ENCODE results near the gene CACNA1D. TPM values are rescaled to one million over a fixed set of nuclear protein-coding genes. Genes with fewer than 3 reads are reported as not detected.

The CACNA1D gene
- total RNA-seq, 1 experiment from 2014 or later = not detected

DNA sequence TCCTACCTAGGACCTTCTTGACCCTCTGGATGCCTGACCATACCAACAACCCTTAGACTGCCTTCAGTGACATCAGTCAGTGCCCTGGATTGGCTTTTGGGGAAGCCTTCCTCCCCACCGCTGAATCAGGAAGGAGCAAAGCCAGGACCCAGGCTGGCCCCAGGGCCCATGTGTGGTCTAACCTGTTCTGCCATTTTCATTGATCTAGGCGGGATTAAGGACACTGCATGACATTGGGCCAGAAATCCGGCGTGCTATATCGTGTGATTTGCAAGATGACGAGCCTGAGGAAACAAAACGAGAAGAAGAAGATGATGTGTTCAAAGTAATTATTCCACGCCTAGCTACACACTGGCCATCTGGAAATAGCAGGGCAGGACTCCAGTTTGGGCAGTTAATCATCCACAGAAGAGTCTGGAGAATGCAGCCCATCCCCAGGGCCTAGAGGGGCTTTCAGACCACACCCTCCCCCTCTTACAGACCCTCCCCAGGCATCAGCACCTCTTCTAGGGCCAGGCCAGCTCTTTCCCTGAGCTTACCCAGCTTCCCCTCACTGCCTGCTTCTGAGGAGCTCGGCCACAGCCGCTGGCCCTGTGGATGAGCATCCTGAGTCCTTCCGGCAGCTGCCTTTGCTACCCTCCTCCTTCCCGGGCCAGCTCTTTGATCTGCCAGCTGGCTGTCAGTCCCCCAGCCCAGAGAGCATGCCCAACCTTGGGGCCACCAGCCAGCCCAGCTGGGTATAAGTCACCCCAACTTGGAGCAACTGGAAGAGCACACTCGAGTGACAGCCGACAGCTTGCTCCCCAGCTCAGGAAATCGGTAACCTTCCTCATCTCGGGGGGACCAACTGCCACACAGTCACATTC is 305.9 kb downstream of the CACNA1D start:
- Histone ChIP-seq H3K4me3 (ENCODE audit: low read length) (no peak overlapping the region), H4K20me1 (ENCODE audit: insufficient read depth, low read depth, low read length) (no peaks in the 10 kb centered on the region), H3K27me3 (ENCODE audit: low read length) (no peaks in the 10 kb centered on the region), H3K27ac (ENCODE audit: low read length) (no peak overlapping the region), H3K79me2 (ENCODE audit: low read length) (no peaks in the 10 kb centered on the region), H2AFZ (ENCODE audit: low read length) (no peak overlapping the region), H3K9me3 (ENCODE audit: low read length) (no peaks in the 10 kb centered on the region), H3K9ac (ENCODE audit: low read length) (no peak overlapping the region), H3K9me2 (replicated peaks; ENCODE audit: insufficient read depth, low read length) (no peaks in the 10 kb centered on the region), H3K36me3 (ENCODE audit: insufficient read depth, low read length) (no peaks in the 10 kb centered on the region), H3K4me2 (ENCODE audit: low read depth, low read length, poor library complexity, severe bottlenecking) (no peak overlapping the region), H3K4me1 (ENCODE audit: low read length) (peaks cover 3% of the 10 kb centered on the region; the same call in 1 of the 2 replicates)
- no peak for DNase-seq

DNA sequence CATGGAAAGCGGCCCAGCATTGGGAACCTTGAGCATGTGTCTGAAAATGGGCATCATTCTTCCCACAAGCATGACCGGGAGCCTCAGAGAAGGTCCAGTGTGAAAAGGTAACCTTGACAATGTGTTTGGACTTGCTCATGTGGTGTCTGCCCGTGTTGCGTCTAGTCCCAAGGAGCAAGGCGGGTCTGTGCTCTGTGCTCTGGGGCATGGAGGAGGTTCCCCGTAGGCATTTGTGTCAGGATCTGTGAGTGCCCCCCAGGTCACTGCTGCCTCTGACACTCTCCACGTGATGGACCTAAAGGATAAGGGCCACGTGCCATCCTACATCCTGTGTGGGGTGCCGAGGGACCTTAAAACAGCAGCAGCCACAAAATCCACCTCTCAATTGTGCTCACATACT is 306.9 kb downstream of the CACNA1D start:
- Histone ChIP-seq H3K4me1 (ENCODE audit: low read length) (peaks cover 5% of the 10 kb centered on the region; the same call in 1 of the 2 replicates), H3K9me2 (replicated peaks; ENCODE audit: insufficient read depth, low read length) (no peaks in the 10 kb centered on the region), H3K27ac (ENCODE audit: low read length) (no peak overlapping the region), H3K27me3 (ENCODE audit: low read length) (no peaks in the 10 kb centered on the region), H2AFZ (ENCODE audit: low read length) (no peak overlapping the region), H3K36me3 (ENCODE audit: insufficient read depth, low read length) (no peaks in the 10 kb centered on the region), H4K20me1 (ENCODE audit: insufficient read depth, low read depth, low read length) (no peaks in the 10 kb centered on the region), H3K4me3 (ENCODE audit: low read length) (no peak overlapping the region), H3K9me3 (ENCODE audit: low read length) (no peaks in the 10 kb centered on the region), H3K4me2 (ENCODE audit: low read depth, low read length, poor library complexity, severe bottlenecking) (no peak overlapping the region), H3K79me2 (ENCODE audit: low read length) (no peaks in the 10 kb centered on the region), H3K9ac (ENCODE audit: low read length) (no peak overlapping the region)
- no peak for DNase-seq

DNA sequence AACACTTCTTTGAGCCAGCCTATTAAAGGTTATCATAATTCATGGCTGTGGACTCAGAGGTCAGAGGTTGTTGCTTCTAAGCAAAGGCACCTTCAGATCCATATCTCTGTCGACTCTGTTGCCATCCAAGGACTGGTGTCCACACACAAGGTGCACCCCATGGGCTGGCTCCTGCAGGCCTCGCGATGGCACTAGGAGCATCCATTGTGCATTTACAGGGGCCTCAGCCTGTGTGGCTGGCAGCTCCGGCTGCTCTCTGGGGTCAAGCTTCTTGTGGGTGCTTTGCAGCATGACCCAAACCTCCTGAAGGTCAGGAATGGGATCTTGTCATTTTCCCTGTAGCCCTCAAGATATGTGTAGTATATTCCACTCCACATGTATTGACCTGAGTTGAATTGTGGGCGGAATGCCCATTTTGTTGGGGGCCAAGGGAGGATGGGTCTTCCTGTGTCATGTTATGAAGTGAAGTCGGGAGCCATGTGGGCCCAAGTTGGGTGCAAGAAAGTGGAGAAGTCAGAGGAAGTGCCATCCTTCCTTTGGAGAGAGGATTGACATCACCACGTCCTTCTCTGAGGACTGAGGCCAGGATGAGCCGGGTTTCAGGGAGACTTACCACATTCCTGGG is 308.0 kb downstream of the CACNA1D start:
- Histone ChIP-seq H3K27me3 (ENCODE audit: low read length) (no peaks in the 10 kb centered on the region), H3K4me2 (ENCODE audit: low read depth, low read length, poor library complexity, severe bottlenecking) (no peak overlapping the region), H2AFZ (ENCODE audit: low read length) (no peak overlapping the region), H3K9me2 (replicated peaks; ENCODE audit: insufficient read depth, low read length) (no peaks in the 10 kb centered on the region), H3K9me3 (ENCODE audit: low read length) (no peaks in the 10 kb centered on the region), H3K4me3 (ENCODE audit: low read length) (no peak overlapping the region), H4K20me1 (ENCODE audit: insufficient read depth, low read depth, low read length) (no peaks in the 10 kb centered on the region), H3K9ac (ENCODE audit: low read length) (no peak overlapping the region), H3K79me2 (ENCODE audit: low read length) (no peaks in the 10 kb centered on the region), H3K4me1 (ENCODE audit: low read length) (peaks cover 5% of the 10 kb centered on the region; the same call in 1 of the 2 replicates), H3K36me3 (ENCODE audit: insufficient read depth, low read length) (no peaks in the 10 kb centered on the region), H3K27ac (ENCODE audit: low read length) (no peak overlapping the region)
- DNase-seq = no peak

DNA sequence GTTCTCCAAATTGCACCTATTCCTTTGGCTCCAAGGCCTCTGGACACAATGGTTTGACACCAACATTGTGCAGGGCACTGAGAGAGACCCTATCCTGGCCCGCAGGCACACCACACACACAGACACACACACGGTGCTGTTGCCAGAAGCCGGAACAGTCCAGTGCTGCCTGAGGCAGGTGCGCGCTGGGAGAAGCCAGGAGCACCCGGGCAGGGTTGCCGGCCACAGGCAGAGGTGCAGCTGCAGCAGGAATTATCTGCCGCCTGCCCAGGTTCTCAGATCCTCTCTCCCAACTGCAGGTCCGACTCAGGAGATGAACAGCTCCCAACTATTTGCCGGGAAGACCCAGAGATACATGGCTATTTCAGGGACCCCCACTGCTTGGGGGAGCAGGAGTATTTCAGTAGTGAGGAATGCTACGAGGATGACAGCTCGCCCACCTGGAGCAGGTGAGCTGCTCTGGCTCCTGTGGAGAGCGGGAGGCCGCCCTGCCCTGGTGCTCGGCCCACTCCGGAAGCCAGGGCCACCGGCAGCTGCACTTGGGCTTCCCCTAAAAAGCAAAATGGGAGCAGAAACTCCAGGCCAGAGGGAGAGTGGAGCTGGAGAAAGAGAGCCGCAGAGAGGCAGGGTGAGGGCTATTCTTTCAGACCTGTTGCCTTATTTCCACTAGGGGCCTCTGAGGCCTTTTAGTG is 308.9 kb downstream of the CACNA1D start:
- no peak overlapping the region for H3K27ac ChIP-seq (ENCODE audit: low read length)
- no peak overlapping the region for H2AFZ ChIP-seq (ENCODE audit: low read length)

DNA sequence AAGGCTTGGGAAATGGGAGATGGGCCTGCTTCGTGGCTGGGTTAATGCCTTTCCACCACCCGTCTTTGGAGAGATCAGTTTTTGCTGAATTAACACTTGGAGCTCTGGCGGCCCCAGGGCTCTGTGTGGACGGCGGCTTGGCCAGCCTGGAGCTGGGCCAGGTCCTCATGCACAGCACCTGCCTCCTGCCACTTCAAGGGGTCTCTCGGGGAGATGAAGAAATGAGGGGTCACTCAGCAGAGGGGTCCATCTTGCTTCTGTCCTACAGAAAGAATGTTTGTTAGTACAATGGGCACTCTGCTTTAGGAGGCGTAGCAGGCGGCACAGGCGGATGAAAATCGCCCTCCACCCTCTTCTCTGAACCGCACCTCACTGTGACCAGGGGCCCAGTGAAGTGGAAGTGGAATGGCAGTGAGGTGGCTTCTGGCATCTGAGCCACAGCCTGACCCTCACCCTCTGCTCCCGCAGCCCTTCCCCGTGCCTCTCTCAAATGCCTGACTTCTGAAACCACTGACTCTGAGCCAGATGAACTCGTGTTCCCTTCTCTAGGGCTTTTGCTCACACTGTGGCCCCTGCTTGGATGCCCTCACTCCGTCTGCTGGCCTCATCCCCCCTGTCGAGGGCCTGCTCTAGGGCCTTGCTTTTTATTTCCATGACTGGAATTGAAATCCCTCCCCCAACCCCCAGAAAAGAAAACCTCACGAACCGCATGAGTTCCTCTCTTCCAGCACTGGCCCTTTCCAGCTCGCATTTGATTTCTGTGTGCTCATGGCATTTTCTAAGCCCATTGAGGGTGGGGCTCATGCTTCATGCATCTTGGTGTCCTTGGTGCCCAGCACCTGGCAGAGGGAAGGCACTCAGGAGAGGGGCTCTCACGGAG is 309.6 kb downstream of the CACNA1D start:
- no peaks in the 10 kb centered on the region for H4K20me1 ChIP-seq (ENCODE audit: insufficient read depth, low read depth, low read length)
- no peak overlapping the region for H3K9ac ChIP-seq (ENCODE audit: low read length)
- no peak overlapping the region for H3K4me3 ChIP-seq (ENCODE audit: low read length)
- no peaks in the 10 kb centered on the region for H3K79me2 ChIP-seq (ENCODE audit: low read length)
- no peak overlapping the region for H2AFZ ChIP-seq (ENCODE audit: low read length)
- no peaks in the 10 kb centered on the region for H3K9me2 ChIP-seq (replicated peaks; ENCODE audit: insufficient read depth, low read length)
- H3K4me2 ChIP-seq (ENCODE audit: low read depth, low read length, poor library complexity, severe bottlenecking) = no peak overlapping the region
- no peak overlapping the region for H3K27ac ChIP-seq (ENCODE audit: low read length)
- H3K36me3 ChIP-seq (ENCODE audit: insufficient read depth, low read length) = no peaks in the 10 kb centered on the region
- no peaks in the 10 kb centered on the region for H3K9me3 ChIP-seq (ENCODE audit: low read length)
- no peak for DNase-seq
- H3K4me1 ChIP-seq (ENCODE audit: low read length) = peaks cover 5% of the 10 kb centered on the region; the same call in 1 of the 2 replicates
- H3K27me3 ChIP-seq (ENCODE audit: low read length) = no peaks in the 10 kb centered on the region

More for the DNA sequence above, 308.9 kb downstream of the CACNA1D start:
- DNase-seq = no peak
- H3K9me2 ChIP-seq (replicated peaks; ENCODE audit: insufficient read depth, low read length) = no peaks in the 10 kb centered on the region
- H3K36me3 ChIP-seq (ENCODE audit: insufficient read depth, low read length) = no peaks in the 10 kb centered on the region
- no peaks in the 10 kb centered on the region for H3K9me3 ChIP-seq (ENCODE audit: low read length)
- H3K9ac ChIP-seq (ENCODE audit: low read length) = no peak overlapping the region
- H3K27me3 ChIP-seq (ENCODE audit: low read length) = no peaks in the 10 kb centered on the region
- H3K4me3 ChIP-seq (ENCODE audit: low read length) = no peak overlapping the region
- H3K79me2 ChIP-seq (ENCODE audit: low read length) = no peaks in the 10 kb centered on the region
- no peak overlapping the region for H3K4me2 ChIP-seq (ENCODE audit: low read depth, low read length, poor library complexity, severe bottlenecking)
- peaks cover 5% of the 10 kb centered on the region; the same call in 1 of the 2 replicates for H3K4me1 ChIP-seq (ENCODE audit: low read length)
- no peaks in the 10 kb centered on the region for H4K20me1 ChIP-seq (ENCODE audit: insufficient read depth, low read depth, low read length)

DNA sequence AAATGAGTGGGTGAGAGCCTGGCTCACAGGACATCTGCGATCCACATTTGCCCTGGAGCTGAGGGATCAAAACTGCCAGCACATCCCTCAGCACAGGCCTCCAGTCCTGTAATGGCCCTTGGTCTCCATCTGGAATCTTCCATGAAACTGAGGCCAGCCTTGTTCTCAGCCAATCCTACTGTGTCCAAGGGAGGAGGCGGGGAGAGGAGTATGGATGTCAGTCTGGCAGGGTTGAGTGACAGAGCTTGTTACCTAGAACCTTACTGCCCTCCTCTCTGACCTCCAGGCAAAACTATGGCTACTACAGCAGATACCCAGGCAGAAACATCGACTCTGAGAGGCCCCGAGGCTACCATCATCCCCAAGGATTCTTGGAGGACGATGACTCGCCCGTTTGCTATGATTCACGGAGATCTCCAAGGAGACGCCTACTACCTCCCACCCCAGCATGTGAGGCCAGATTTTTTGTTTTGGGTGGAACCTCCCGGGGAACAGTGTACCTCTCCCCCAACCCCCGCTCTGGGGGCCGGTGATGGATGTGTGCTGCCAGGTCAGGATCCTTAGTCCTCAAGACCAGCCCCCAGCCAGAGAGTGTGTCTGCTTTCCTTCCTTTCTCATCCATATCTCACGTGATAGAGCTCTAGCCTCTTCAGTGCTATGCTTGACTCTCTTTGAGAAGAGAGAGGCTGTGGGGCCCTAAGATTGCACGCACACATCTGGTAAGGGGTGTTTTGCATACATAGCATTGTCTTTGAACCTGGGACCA is 310.5 kb downstream of the CACNA1D start:
- Histone ChIP-seq H3K9me2 (replicated peaks; ENCODE audit: insufficient read depth, low read length) (no peaks in the 10 kb centered on the region), H2AFZ (ENCODE audit: low read length) (no peak overlapping the region), H3K4me2 (ENCODE audit: low read depth, low read length, poor library complexity, severe bottlenecking) (no peak overlapping the region), H3K36me3 (ENCODE audit: insufficient read depth, low read length) (no peaks in the 10 kb centered on the region), H4K20me1 (ENCODE audit: insufficient read depth, low read depth, low read length) (no peaks in the 10 kb centered on the region), H3K27ac (ENCODE audit: low read length) (no peak overlapping the region), H3K79me2 (ENCODE audit: low read length) (no peaks in the 10 kb centered on the region), H3K27me3 (ENCODE audit: low read length) (no peaks in the 10 kb centered on the region), H3K9ac (ENCODE audit: low read length) (no peak overlapping the region), H3K4me1 (ENCODE audit: low read length) (peaks cover 5% of the 10 kb centered on the region; the same call in 1 of the 2 replicates), H3K4me3 (ENCODE audit: low read length) (no peak overlapping the region), H3K9me3 (ENCODE audit: low read length) (no peaks in the 10 kb centered on the region)
- peak; percentile 43 for DNase-seq

DNA sequence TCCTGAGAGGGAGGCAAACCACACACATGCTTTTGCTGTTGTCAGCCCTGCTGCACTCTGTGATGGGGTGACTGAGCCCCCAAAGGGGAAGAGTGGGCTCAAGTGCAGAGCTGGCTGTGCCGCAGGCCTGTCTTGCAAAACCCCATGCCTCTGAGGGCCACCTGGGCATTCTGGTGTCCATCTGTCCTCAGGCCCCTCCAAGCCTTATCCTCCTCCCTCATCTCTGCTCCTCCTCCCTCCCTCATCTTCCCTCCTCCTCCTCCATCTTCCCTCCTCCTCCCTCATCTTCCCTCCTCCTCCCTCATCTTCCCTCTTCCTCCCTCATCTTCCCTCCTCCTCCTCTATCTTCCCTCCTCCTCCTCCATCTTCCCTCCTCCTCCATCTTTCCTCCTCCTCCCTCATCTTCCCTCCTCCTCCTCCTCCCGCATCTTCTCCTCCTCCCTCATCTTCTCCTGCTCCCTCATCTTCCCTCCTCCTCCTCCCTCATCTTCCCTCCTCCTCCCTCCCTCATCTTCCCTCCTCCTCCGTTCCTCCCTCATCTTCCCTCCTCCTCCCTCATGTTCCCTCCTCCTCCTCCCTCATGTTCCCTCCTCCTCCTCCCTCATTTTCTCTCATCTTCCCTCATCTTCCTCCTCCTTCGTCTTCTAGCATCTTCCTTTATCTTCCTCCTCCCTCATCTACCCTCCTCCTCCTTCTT is 311.2 kb downstream of the CACNA1D start:
- H3K9ac ChIP-seq (ENCODE audit: low read length) = no peak overlapping the region
- no peaks in the 10 kb centered on the region for H3K9me2 ChIP-seq (replicated peaks; ENCODE audit: insufficient read depth, low read length)
- DNase-seq = no peak

More for the DNA sequence above, 311.2 kb downstream of the CACNA1D start:
- peaks cover 5% of the 10 kb centered on the region; the same call in 1 of the 2 replicates for H3K4me1 ChIP-seq (ENCODE audit: low read length)
- H3K27me3 ChIP-seq (ENCODE audit: low read length) = no peaks in the 10 kb centered on the region
- no peaks in the 10 kb centered on the region for H4K20me1 ChIP-seq (ENCODE audit: insufficient read depth, low read depth, low read length)
- no peaks in the 10 kb centered on the region for H3K79me2 ChIP-seq (ENCODE audit: low read length)
- no peak overlapping the region for H3K4me2 ChIP-seq (ENCODE audit: low read depth, low read length, poor library complexity, severe bottlenecking)
- H3K9me3 ChIP-seq (ENCODE audit: low read length) = no peaks in the 10 kb centered on the region
- no peak overlapping the region for H3K4me3 ChIP-seq (ENCODE audit: low read length)
- H3K27ac ChIP-seq (ENCODE audit: low read length) = no peak overlapping the region
- H3K36me3 ChIP-seq (ENCODE audit: insufficient read depth, low read length) = no peaks in the 10 kb centered on the region
- no peak overlapping the region for H2AFZ ChIP-seq (ENCODE audit: low read length)

All from Karpas-422 (cell line).